ENCODE data around the gene TMEM129. TPM values are rescaled to one million over a fixed set of nuclear protein-coding genes. Genes with fewer than 3 reads are reported as not detected.
"Not testable (repeated sequence)": the region's sequence is repeated elsewhere in the genome, so short reads cannot be mapped to it uniquely, and the experiment has no call there.

Gene TMEM129
- total RNA-seq, 1 experiment from 2014 or later, result 24.5 TPM

DNA sequence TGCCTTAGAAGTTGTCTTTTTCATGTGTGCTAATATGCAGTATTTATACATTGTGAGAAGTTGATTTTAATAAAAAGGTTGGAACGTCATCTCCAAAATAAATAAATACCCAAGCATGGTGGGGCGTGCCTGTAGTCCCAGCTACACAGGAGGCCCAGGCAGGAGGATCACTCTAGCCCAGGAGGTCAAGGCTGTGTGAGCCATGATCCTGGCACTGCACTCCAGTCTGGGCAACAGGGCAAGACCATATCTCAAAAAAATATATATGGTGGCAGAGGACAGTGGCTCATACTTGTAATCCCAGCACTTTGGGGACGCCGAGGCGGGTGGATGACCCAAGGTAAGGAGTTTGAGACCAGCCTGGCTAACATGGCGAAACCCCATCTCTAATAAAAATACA lies 15.4 kb downstream of the TMEM129 start:
- DNase-seq (ENCODE audit: extremely low read depth, low read depth), result no peak

DNA sequence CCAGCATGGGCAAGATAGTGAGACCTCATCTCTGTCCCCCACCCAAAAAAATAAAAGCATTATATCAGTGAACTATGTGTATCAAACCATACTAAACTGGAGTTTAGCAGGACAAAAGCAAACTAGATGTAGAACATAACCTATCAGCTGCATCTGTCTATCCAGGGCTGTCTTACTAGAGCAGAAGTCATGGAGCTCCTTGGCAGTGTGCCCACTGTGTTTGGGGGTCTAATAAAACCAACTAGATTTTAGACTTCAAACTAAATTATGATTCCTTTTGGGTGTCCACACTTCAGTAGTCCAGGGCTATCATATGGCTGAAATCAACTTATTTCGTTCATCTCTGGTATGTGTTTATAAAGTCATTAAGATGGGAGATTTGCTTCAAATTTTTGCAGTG lies 17.3 kb downstream of the TMEM129 start:
- no peak for DNase-seq (ENCODE audit: extremely low read depth, low read depth)

DNA sequence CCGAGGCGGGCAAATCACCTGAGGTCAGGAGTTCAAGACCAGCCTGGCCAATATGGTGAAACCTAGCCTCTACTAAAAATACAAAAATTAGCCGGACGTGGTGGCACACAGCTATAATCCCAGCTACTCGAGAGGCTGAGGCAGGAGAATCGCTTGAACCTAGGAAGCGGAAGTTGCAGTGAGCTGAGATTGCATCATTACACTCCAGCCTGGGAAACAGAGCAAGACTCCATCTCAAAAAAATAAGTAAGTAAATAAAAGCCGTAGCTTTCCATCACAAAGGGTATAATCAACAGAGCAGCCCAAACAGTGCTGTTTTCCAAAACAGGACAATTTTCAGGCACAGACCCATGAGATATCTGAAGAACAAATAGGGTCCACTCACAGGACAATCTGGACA lies 19.5 kb downstream of the TMEM129 start:
- DNase-seq (ENCODE audit: extremely low read depth, low read depth), result not testable (repeated sequence)

DNA sequence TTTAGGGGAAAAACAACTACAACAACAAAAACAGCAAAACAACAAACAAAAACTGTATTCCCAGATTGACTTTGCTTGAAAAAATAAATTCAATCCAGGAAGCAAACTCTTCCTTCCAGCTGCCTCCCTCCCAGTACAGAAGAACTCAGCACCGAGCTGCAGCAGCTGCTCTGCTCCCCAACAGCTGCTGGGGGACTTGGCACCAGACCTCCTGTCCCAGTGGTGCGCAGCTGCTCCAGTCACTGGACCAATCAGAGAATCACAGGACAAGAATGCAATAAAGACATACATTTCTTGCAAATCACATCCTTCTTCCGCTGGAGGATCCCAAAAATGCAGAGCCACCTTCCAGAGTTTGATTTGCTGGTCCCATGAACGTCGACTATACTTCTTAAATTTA lies 25.2 kb downstream of the TMEM129 start:
- DNase-seq (ENCODE audit: extremely low read depth, low read depth), result no peak

DNA sequence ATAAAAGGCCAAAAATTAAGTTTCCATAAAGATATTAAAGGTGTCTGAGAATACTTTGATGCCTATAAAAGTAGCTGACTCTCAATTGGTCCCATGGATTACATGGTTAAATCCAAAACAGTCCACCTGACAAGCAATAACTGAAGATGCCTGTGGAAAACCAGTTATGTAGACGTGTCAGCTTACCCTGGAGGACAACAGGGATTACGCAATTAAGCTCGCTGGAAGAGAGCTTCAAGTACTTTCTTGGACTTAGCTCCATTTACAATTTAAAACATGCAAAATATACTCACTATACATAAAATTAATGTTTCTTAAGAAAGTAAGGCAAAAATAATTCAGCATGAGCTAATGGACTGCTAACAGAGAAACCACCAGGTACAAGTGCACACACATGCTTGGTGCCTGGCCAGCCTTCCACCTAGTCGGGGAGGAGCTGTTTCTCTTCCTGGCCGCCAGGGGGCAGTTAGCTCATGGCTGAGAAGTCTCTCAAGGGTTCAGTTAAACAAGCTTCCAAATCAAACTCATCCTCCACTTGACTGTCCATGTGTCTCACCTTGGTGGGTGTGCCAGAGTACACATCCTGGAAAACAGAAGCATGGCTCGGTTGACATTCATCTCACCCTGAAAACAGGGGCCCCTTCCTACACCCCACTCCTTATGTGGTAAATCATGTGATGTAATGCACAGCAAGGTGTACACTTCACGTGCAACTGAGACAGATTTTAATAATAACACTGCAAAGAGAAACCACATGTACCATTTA lies 27.8 kb downstream of the TMEM129 start:
- DNase-seq (ENCODE audit: extremely low read depth, low read depth), result peak; percentile 78

DNA sequence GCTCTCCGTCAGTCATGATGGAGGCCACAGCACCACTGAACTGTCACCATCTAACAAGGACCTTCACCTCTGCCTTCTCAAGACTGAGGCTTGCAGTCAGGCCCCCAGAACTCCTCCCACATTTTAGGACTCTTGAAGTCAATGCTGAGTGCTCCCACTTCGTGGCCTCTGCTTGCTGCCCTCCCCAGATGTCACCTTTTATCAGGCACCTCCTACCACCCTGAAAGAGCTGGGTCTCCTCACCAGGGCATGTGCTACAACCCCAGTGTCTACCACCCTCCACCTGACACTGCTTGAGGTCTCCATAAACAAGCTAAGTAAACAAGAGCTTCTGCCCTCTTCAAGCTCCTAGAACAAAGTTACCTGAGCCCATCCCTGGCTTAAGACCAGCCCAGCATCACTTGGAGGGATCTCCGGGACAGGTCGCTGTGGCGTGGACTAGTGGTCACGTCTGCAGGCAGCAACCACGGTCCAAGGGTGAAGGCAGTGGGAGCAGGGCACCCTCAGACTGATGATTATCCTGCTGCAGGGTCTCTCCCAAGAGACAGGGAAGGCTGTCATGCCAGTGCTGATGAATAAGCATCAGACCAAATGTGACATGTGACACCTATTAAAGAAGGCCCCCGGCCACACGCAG lies 29.3 kb downstream of the TMEM129 start:
- DNase-seq (ENCODE audit: extremely low read depth, low read depth), result no peak

DNA sequence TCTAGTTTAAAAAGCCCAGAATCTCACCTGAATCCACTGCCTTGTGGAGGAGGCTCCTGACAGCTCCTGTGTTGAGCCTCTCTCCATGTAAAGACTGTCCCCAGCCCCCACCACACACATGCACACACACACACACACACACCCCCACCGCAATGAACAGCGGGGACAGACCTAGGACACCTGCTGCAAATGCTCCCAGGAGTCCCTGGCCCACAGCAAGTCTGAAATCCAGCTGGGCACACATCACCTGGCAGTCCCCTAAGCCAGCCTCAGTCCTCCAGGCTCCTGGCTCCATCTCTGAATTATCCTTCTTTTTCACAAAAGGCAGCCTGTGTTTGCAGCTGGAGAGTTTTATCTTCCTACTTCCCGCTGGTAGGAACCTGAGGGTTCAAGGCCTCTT lies 30.4 kb downstream of the TMEM129 start:
- no peak for DNase-seq (ENCODE audit: extremely low read depth, low read depth)

DNA sequence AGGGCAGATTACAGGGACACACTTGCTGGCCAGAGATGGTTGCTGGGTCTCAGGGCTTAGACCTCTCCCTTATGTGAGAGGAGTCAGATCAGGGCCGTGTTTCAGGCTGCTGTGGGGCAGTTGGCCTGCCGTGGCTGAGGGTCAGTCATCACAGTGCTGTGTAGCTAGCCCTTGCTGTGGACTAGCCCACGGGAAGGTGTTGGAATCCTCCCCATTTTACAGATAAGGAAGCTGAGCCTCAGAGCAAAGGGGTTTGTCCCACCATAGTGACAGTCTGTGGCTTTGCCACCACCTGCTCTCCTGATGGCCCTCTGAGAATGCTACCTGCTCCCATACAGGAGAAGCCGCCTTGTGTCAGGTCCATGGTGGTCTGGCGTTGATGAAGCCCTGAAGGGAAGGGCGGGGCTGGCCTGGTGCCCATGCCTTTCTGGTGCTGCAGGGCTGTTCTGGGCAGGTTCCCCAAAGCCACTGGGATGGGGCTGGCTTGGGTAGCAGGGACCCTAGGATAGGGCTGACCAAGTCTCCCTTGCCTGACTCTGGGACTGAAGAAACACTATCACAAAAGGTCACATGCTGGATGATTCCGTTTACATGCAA lies 34.6 kb downstream of the TMEM129 start:
- DNase-seq (ENCODE audit: extremely low read depth, low read depth), result no peak

DNA sequence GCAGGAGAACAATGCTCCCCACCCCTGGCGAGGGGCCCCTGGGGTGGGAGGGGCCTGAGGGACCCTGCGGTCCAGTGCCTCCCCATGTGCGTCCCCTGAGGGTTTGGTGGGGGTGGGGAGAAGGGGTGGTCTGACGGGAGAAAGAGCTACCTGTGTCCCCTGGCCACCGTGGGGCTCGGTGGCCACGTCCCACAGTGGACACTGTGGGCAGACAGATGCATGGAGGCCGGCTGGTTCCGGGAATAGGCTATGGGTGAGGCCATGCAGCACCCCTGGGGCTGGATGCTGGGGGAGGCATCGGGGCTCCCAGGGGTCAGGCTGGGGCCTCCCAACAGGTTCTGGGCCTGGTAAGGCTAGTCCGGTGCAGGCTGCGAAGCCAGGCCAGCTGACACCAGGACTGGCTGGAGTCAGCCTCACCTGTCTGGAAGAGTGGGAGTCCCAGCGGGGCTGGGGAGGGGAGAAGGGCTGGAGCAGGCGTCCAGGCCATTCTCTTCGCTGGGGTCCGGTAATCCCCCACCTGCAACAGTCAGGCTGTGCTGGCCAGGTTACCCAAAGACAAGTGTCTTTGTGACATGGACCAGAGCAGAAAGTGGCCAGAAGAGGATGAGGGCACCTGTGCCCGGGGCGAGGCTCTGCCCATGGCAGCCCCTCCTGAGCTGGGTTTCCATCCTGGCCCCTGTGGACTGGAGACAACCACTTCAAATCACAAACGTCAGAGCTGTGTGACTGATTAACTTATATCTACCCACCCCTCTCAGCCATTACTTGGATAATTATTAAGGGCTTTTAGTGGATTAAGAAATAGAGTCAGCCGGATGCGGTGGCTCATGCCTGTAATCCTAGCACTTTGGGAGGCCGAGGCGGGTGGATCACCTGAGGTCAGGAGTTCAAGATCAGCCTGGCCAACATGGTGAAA lies 35.6 kb downstream of the TMEM129 start:
- DNase-seq (ENCODE audit: extremely low read depth, low read depth), result no peak

DNA sequence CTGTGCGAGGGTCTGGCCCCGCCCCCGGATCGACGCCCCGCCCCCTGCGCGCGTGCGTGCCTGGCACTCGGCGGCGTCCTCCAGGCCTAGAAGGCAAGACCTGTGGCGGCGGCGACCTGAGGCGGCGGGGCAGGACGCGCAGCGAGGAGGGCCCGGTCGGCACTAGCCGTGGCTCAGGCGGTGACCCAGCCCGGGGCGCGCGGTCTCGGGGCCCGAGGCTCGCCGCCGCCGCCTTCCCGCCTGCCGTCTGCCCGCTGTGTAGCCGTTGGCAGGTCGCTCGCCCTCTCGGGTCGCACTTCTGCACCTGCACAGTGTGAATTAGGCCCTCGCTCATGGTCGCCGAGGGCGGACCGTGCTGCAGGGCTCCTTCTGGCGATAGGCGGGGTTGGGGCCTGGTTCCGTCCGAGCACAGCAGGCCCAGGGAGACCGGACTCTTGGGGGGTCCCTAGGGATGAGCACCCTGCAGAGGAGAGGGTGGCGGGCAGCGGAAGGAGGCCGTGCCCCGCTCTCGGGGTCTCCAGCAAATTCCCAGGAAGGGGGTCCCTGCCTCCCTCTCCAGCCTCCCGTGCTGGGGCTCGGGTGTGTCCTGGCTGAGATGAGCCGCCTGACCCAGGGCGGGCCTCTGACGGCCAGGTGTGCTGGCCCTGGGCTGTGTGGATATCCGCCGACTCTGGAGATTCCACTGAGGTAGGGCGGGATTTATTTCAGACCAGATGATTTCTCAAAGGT lies 36.5 kb downstream of the TMEM129 start:
- no peak for DNase-seq (ENCODE audit: extremely low read depth, low read depth)

DNA sequence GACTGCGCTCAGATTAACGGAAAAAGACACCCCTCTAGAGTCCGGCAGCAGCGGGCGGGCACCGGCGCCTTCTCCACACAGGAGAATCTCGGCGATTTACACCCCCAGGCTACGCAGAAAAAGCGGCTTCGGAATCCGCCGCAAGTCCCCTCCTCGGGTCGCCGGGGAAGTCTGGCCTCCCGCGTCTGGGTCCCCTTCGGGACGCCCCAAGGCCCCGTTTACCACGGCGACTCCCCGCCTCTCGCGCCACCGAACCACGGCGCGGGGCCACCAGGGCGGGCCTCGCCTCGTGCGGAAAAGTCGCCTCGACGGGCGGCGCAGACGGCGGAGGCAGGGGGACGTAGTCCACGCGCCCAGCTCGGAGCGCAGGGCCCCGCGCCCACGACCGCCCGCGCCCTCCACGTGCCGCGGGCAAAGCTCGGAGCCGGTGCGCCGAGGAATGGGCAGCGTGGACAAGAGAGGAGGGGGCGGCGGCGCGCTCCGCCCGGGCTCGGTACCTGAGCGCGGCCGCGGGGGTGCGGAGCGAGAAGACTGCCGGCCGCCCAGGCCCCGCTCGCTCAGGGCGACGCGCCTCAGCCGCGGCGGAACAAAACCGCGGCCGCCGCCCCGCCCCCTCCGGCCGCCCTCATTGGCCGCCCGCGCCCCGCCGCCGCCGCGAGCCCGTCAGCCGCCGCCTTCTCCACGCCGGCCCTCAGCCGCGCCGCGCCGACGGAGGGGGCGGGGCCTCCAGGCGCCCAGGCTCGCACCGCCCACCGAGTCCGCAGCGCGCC lies 37.2 kb downstream of the TMEM129 start, which contains the start of gene FAM53A:
Gene FAM53A (minus strand): TSS at position 578 of the 770 bp plus-strand sequence. CDS start 15,572 bp downstream, outside the sequence.
- DNase-seq (ENCODE audit: extremely low read depth, low read depth), result peak; percentile 85

DNA sequence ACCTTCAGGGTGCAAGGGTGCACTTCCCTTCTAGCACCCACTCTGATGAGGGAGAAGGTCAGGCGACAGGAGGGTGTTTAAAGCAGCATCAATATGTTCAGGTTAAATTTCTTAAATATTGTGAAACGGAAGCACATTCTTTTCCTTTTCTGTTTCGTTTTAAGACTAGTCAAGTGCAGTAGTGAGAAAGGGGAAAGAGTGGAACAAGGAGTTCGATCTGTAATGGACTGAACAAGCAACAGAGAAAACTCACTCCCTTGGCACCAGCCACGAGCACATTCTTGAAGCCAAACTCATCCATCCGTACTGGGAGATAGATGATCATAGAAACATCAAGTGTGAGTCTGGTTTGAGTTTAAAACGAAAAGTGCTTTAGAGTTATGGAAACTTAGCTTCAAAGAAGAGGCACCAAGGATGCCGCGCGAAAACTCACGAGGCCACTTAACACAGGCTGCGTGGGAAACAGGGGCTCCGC lies 37.8 kb downstream of the TMEM129 start:
- no peak for DNase-seq (ENCODE audit: extremely low read depth, low read depth)

DNA sequence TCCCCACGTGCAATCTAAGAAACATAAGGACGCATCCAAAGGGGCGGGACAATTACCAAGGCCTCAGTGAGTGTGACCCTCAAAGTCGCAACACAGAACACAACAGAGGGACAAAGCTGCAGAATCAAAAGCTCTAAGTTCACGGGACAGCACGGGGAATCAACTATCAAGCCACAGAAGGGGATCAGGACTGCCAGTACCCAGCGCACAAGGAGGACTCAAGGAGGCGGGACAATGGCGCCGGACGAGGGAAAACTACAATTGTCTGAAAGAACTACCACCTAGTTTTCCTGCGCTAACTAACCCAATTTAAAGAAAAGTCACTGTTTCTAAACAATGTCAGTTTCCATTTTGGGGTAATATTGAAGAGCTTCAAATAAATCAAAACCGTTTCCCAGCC lies 38.3 kb downstream of the TMEM129 start:
- no peak for DNase-seq (ENCODE audit: extremely low read depth, low read depth)

DNA sequence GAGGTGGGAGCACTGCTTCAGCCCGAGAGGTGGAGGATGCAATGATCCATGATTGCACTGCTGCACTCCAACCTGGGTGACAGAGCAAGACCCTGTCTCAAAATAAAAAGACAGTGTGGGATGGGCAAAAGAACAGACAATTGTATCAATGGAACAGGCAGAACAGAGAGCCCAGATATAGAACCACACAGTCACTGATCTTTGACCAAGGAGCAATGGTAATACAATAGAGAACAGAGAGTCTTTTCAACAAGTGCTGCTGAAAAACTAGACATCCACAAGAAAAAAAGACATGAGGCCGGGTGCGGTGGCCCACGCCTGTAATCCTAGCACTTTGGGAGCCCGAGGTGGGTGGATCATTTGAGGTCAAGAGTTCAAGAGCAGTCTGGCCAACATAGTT lies 42.9 kb downstream of the TMEM129 start:
- DNase-seq (ENCODE audit: extremely low read depth, low read depth), result no peak

DNA sequence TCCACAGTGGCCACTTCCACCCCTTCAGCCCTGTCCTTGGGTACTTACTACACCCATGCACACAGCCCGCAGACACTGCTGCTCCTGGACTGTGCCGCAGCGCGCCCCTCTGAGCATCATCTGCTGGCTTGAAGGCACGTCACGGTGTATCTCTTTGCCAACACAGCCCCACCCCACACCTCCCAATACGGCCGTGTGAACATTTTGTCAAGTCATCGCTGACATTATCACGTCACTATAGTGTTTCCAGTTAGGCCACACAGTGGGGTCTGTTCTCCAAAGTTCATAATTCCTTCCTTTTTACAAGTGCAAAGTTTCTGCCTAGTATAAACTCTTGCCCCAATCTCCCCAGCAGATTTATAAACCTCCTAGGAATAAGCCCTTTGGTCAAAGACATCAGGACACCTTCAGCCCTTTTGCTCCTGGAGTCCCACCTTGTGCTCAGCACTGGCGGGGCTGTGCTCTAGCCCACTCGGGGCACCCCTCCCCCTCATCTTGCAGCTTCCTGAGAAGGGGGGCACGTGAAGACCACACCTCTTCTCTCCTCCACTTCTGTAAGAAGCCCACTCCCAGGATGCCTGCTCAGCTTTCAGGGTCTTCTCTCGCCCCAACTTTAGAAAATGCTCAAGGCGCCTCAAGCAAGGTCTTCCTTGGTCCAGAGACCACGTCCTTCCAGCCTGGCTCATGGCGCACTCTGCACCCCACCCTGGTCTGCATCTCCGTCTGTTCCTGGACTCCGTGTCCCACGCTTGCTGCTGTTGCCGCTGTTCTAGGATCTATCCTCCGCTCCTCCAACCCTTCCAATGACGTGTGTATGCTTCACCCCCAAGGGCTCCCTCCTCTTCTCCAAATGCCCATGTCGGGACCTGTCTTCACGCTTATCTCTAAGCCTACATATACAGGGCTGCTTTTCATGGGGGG lies 44.3 kb downstream of the TMEM129 start:
- peak; percentile 42 for DNase-seq (ENCODE audit: extremely low read depth, low read depth)

DNA sequence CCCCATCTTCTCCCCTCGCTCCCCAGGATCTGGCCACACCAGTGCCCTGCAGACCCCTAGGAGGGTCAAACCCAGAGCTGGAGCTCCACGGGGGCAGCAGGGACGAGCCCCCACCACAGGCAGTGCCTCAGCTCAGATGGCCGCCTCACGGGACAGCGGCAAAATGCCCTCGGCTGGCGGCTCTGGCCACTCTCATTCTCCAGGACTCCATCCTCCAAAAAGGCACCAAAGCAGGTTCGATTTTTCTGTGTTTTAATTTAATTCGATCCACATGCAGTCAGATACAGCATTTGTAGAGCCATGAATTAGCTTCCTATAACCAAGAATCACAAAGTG lies 45.4 kb downstream of the TMEM129 start:
- no peak for DNase-seq (ENCODE audit: extremely low read depth, low read depth)

DNA sequence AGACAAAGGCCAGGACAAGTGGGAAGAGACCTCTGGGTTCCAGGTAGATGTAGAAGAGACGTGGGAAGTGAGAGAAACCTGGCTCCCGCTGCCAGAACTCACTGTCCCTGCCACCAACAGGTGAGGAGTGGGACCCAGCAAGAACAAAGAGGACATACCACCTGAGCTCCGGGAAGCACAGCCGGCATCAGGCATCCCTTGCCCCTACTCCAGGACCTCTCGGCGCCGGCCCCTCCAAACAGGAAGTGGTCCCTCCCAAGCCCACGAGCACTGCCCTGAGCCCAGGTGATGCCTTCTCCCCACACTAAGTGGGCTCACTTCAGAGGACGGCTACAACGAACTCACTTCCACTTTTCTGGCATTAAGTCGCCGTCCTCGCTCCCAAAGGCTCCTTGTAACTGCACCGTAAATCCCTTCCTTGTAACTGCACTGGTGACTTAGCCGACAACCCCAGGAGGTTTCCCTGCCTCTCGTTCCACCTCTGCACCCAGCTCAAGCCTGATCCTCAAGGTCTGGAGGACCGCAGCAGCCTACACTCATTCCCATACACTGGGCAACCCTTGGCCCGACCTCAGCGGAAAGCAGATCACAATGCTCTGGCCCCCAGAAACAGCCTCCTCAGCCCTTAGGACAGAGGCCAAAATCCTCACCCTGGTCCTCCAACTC lies 45.9 kb downstream of the TMEM129 start:
- DNase-seq (ENCODE audit: extremely low read depth, low read depth), result no peak

DNA sequence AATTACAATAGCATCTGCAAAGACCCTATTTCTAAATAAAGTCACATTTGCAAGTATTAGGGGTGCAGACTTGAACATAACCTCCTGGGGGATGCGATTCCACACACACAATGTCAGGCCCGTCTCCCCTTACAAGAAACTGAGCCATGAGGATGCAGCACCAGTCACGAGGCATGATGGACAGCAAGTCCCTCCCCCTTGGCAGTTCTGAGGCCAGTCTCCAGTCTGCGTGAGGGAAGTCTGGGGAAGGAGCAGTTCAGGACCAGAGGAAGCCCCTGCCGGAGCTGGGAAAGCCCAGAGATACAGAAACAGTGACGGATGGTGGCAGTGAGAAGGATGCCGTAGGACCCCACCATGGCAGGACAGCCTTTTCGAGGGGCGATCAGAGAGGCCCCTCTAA lies 46.4 kb downstream of the TMEM129 start:
- no peak for DNase-seq (ENCODE audit: extremely low read depth, low read depth)
